Measurements from ENCODE around the gene SLC2A13.

DNA sequence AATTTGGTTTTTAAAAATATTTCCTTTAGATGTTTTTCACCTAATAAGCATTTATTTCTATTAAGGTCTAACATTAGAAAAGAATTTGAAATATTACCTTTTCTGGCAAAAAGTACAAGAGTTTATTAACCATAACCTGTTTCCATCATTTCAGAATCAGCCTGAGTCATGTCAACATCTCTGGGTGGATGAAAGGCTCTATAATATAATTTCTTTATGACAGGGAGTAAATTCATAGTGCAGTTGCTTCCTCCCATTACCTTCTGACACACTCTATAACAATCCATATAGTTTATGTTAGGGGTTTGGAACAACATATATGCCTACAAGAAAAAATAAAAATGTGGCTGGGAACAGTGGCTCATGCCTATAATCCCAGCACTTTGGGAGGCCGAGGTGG lies 134.5 kb downstream of the SLC2A13 start:
- TF ChIP-seq, protein P1, sequence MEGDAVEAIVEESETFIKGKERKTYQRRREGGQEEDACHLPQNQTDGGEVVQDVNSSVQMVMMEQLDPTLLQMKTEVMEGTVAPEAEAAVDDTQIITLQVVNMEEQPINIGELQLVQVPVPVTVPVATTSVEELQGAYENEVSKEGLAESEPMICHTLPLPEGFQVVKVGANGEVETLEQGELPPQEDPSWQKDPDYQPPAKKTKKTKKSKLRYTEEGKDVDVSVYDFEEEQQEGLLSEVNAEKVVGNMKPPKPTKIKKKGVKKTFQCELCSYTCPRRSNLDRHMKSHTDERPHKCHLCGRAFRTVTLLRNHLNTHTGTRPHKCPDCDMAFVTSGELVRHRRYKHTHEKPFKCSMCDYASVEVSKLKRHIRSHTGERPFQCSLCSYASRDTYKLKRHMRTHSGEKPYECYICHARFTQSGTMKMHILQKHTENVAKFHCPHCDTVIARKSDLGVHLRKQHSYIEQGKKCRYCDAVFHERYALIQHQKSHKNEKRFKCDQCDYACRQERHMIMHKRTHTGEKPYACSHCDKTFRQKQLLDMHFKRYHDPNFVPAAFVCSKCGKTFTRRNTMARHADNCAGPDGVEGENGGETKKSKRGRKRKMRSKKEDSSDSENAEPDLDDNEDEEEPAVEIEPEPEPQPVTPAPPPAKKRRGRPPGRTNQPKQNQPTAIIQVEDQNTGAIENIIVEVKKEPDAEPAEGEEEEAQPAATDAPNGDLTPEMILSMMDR (conservative IDR thresholded peaks at IDR 0.05; ENCODE audit: low read length): no peak
- no peak for TF ChIP-seq EZH2phosphoT487 (IDR thresholded peaks at IDR 0.05; ENCODE audit: borderline replicate concordance)
